ENCODE results near the gene ECE2. TPM values are rescaled to one million over a fixed set of nuclear protein-coding genes. Genes with fewer than 3 reads are reported as not detected.

ECE2 gene
- total and polyA plus RNA-seq, 10 of the 15 experiments (the other 5 are each of a cell fraction or from before 2014, with no cell fraction given): not detected

DNA sequence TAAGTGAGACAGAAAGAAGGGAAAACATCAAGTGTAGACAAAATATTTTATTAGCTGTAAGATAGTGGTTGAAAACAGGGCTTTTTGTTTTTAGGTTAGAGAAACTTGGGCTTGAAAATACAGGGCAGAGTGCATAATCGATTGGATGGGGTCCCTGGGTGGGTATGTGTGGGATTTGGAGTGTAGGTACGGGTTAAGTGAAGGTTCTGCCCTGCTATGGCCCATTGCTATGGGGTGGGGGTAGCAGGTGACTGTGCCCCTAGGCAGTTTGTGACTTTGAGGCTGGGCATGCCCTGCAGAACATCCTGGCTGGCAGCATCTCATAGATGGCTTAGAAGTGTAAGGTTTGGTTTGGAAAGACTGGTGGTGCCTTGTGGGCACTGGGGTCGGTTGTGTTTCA lies 57.9 kb downstream of the ECE2 start (continued):
- TF ChIP-seq, protein P1, sequence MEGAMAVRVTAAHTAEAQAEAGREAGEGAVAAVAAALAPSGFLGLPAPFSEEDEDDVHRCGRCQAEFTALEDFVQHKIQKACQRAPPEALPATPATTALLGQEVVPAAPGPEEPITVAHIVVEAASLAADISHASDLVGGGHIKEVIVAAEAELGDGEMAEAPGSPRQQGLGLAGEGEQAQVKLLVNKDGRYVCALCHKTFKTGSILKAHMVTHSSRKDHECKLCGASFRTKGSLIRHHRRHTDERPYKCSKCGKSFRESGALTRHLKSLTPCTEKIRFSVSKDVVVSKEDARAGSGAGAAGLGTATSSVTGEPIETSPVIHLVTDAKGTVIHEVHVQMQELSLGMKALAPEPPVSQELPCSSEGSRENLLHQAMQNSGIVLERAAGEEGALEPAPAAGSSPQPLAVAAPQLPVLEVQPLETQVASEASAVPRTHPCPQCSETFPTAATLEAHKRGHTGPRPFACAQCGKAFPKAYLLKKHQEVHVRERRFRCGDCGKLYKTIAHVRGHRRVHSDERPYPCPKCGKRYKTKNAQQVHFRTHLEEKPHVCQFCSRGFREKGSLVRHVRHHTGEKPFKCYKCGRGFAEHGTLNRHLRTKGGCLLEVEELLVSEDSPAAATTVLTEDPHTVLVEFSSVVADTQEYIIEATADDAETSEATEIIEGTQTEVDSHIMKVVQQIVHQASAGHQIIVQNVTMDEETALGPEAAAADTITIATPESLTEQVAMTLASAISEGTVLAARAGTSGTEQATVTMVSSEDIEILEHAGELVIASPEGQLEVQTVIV (IDR thresholded peaks at IDR 0.05; ENCODE audit: borderline replicate concordance, partially characterized antibody): no peak
- TF ChIP-seq KAT2A (conservative IDR thresholded peaks at IDR 0.05; ENCODE audit: control insufficient read depth, low read depth, low read length): no peak
- TF ChIP-seq IKZF2 (IDR thresholded peaks at IDR 0.05): no peak
- TF ChIP-seq, protein P2, sequence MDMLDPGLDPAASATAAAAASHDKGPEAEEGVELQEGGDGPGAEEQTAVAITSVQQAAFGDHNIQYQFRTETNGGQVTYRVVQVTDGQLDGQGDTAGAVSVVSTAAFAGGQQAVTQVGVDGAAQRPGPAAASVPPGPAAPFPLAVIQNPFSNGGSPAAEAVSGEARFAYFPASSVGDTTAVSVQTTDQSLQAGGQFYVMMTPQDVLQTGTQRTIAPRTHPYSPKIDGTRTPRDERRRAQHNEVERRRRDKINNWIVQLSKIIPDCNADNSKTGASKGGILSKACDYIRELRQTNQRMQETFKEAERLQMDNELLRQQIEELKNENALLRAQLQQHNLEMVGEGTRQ (IDR thresholded peaks at IDR 0.05; ENCODE audit: borderline replicate concordance, low read depth, low read length): no peak
- no peak for TF ChIP-seq CEBPB (IDR thresholded peaks at IDR 0.05; ENCODE audit: borderline replicate concordance in 1 of 2, low read depth in 2 of 2, low read length in 2 of 2)
- no peak for TF ChIP-seq ESRRA (IDR thresholded peaks at IDR 0.05; ENCODE audit: low read length)
- TF ChIP-seq MXI1 (IDR thresholded peaks at IDR 0.05; ENCODE audit: low read depth, low read length): no peak
- no peak for TF ChIP-seq TCF7 (IDR thresholded peaks at IDR 0.05; ENCODE audit: borderline replicate concordance)

GRCh38 chr3:184334470-184335158 lies 58.8 kb downstream of the ECE2 start:
- intact Hi-C loops (cut with micrococcal nuclease; ENCODE audit: unreplicated experiment) (no loop called here), in situ Hi-C loops (cut with MboI) (no loop called here)
- Histone ChIP-seq H3K9me3 (replicated peaks; ENCODE audit: control insufficient read depth, insufficient read depth, low read length) (no peaks in the 10 kb centered on the region), H3K4me2 (ENCODE audit: control insufficient read depth, insufficient read depth) (no peak overlapping the region), H3K79me2 (ENCODE audit: control insufficient read depth, insufficient read depth, low read length) (no peaks in the 10 kb centered on the region), H4K20me1 (ENCODE audit: control insufficient read depth, insufficient read depth) (peaks cover 2% of the 10 kb centered on the region), H3K4me3 (no peak overlapping the region), H3K9ac (ENCODE audit: control insufficient read depth, insufficient read depth, low read length) (no peak overlapping the region), H3K27me3 (replicated peaks in 1 of 2; ENCODE audit: control insufficient read depth in 2 of 2, insufficient read depth in 2 of 2, low read length in 1 of 2) (no peaks in the 10 kb centered on the region), H3K4me1 (ENCODE audit: control insufficient read depth, insufficient read depth, low read length) (peaks cover 8% of the 10 kb centered on the region), H3K27ac (ENCODE audit: control insufficient read depth, insufficient read depth) (no peak overlapping the region), H3K36me3 (ENCODE audit: control insufficient read depth in 2 of 2, insufficient read depth in 2 of 2, low read length in 1 of 2) (peaks cover 27 to 34% of the 10 kb centered on the region in 2 experiments), H2AFZ (ENCODE audit: control insufficient read depth, low read depth, low read length) (no peak overlapping the region)
- 84% methylated on average over 15 of the region's 15 CpGs for WGBS (ENCODE audit: insufficient coverage, insufficient replicate concordance, low lambda C conversion rate, missing lambda C conversion rate)
- ChIA-PET POLR2A (interaction anchor here (0.5 kb wide), 1 partner anchor 28 kb away, joined by 3 read pairs; no protein-coding TSS in a partner anchor), RAD21 (ENCODE audit: unreplicated experiment) (interaction anchor here (0.6 kb wide), 1 partner anchor 439 kb away, joined by 7 read pairs; no protein-coding TSS in a partner anchor), SMC1A (ENCODE audit: uncharacterized antibody, unreplicated experiment) (no interaction called here), CTCF (no interaction called here)
- no TSS peak for BruUV-seq (replicated peaks)
- no peak for DNase-seq (ENCODE audit: low read depth, low spot score)
- TF ChIP-seq MLLT1 (IDR thresholded peaks at IDR 0.05) (no peak), POLR2AphosphoS5 (IDR thresholded peaks at IDR 0.05; ENCODE audit: low read length) (peak; percentile 32; the same call in 1 of the 2 replicates), MEF2A (IDR thresholded peaks at IDR 0.05; ENCODE audit: insufficient read depth, low read depth, low read length) (no peak), REST (IDR thresholded peaks at IDR 0.05; ENCODE audit: low read depth, low read length) (no peak), POLR2A (IDR thresholded peaks at IDR 0.05; ENCODE audit: low read depth, low read length) (peak; percentile 15)
- no peak for ATAC-seq
- FAIRE-seq: no peak
